Endometrial microvascular endothelial cells (primary cell): Measurements from ENCODE around the gene MIEN1. TPM values are rescaled to one million over a fixed set of nuclear protein-coding genes. Genes with fewer than 3 reads are reported as not detected.
"Not testable (repeated sequence)": the region's sequence is repeated elsewhere in the genome, so short reads cannot be mapped to it uniquely, and the experiment has no call there.

Experiments used
- in situ Hi-C: cut with HindIII; loops from 2 replicates; pipeline ENCODE4 v1.10.0; 2017; ENCODE audit warnings: low sequenced_read_pairs, low pct_unique_long_range_greater_than_20kb; ENCODE audit errors: inconsistent ontology term
- total RNA-seq: library from RNA; depleted of rRNA; stranded (reverse); fragments of >200 nt; gene quantifications from one replicate; pipeline ENCODE4 v1.2.3, GENCODE V29; 2015; ENCODE audit errors: inconsistent ontology term

MIEN1 gene
- total RNA-seq, 1 donor from 2014 or later, result 80.7 TPM

DNA sequence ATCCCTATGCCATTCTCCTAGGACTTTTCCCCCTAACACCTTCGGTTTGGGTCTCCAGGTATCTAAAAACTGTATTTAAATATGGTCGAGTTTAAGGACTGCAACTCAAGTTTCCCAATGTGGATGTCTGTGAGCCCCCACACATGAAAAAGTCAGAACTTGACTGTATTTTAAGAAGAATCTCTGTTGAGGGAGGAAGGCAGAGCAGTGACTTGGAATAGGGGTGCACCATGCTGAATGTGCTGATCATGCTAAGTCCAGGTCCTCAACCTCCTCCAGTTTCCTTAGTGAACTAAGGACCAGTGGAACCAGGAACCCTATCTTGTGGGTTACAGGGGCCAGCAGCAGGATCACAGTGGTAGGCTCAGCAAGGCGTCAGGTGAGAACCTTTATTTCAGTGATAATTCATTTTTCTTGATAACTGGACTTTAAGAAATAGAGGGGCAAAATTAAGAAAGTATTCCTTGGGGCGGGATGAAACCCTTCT lies 26.9 kb upstream of the MIEN1 start:
- in situ Hi-C loops, result no loop called here

DNA sequence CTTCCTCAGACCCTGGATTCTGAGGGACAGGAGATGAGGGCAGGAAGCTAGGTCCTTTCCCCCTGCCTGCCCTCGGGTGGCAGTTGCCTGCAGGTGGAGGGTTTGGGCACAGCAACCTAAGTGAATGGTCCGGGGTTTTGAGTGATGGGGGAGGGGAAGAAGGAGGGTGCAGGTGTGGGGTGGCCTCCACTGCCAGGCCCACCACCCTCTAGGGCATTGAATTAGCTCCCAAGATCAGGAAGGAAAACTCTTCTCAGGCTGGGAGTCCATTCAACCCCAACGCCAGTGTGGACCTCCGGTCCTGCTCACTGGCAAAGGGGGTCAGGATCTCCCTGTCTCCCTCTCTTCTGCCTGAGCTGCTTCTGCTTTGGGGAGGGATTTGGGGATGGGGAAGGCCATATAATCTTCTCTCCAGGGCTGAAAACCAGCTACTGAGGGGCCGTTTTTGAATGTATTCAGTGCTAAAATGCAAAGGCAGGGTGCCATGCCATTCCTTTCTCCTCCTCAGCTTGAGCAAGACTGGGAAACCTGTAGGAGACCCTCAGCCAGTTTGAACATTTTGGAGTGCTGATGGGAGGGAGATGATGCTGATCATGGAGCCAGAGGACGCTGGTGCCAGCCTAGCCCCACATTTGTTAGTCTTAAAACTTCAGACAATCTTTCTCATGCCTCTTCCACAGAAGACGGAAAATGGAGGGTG lies 26.2 kb upstream of the MIEN1 start:
- in situ Hi-C loops, result no loop called here

DNA sequence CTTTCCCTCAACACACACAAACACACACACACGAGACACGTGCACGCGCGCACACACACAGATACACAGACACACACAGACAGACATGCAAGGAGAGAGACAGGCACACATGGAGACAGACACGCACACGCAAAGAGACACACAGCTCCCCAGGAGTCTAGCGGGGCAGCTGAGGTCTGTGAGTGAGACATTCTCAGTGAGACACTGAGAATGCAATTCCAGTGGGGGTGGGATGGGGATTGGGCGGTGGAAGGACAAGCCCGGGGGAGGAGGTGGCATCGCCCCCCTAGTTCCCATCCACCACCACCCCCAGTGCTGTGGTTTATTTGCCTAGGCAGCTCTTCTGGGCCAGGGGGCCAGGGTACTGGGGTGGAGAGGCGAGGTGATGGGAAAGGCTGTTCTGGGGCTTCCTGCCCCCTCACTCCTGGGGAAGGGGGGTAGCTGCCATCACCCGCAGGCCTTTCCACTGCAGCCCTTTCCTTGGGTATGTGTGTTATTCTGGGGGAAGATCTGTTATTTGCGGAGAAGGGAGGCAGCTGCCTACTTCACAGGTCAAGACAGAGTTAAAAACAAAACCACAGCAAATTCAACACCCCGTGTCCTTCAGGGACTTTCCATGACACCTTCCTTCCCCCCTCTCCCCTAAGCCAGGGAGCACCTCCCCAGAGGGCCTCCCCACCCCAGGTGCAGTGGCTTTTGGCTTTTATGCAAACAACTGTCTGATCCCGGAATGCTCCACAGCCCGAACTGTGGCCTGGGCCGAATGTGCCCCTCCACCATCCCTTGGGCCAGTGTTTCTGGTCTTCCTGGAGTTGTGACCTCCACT lies 25.4 kb upstream of the MIEN1 start:
- in situ Hi-C loops, result no loop called here

DNA sequence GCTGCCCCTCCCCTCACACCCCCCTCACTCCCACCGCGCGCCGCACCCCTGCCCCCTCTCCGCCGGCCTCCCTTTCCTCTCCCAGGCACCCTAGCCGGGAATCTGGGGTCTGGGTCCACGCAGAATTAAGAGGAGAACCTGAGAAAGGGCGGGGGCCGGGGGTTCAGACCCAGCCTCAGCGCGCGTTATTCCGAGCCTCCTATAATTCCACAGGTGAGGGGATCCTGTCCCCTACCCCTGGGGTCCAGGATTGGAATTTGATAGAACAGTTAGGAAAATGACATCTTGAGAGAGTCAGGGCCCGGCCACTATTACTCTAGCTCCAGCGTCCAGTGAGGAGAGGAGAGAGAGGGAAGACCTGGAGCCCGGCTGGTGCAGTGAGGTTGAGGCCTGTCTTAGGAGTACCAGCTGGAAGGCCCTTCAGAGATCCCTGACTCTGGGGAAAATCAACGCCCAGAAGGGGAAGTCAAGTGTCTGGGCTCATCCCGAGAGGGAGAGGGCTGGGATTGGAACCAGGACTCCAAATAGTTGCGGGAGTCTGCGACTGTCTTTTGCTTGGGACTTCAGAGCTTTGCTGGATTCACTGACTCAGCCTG lies 24.7 kb upstream of the MIEN1 start:
- in situ Hi-C loops, result no loop called here

DNA sequence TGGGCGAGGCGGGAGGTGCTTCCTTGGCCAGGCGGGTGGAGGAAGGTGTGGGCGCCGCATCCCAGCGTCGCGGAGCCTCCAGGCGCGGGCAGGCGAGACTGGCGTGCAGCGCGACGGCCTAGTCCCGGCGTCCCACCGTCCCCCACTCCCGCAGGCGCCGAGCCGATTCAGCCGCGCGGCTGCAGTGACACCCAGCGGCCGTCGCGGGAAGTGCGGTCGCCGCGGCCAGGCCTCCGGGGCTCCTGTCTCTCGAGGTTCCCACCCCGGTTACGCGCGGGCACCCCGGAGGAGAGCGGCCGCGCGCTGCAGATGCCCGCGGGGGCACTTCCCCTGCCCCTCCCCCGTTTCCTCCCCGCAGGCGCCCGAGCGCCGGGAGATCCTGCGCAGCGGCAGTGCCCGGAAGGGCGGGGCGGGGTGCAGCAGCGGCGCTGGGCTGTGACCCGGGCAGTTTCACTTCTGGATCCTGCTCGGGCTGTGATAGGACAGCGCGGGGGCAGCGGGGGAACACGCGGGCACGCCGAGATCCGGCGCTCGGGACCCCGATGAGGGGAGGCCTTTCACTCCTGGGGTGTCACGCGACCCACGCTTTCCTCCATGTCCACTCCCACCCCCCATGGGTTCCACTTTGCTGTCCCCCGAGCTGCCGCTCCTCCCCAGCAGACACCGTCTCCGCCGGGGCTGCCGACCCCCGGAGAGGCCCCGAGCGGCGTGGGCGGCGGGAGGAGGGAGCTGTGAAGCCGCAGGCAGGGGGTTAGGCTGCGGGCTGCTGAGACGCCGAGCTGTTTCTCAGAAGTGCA lies 24.0 kb upstream of the MIEN1 start:
- in situ Hi-C loops, result no loop called here

DNA sequence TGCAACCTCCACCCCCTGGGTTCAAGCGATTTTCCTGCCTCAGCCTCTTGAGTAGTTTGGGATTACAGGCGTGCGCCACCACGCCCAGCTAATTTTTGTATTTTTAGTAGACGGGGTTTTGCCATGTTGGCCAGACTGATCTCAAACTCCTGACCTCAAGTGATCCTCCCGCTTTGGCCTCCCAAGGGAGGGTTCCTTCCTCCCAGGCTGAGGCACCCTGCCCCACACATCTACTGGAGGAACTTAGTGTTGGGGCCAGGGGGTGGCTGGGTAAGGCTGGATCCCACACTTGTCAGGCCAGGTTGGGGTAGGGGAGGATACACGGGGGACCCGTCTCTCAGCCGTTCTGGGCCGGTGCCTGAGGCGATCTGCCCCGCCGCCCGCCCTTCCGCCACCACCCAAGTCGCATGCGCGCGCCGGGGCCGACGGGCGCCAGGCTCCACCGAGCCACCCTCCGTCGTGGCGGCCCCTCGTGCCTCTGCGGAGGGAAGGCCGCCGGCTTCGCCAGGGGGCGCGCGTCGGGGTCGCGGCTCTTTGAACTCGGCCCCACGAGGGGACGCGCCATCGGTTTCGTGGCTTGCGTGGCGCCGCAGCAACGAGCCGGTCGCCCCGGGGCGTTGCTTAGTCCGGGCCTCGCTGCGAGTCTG lies 23.3 kb upstream of the MIEN1 start:
- in situ Hi-C loops, result no loop called here

DNA sequence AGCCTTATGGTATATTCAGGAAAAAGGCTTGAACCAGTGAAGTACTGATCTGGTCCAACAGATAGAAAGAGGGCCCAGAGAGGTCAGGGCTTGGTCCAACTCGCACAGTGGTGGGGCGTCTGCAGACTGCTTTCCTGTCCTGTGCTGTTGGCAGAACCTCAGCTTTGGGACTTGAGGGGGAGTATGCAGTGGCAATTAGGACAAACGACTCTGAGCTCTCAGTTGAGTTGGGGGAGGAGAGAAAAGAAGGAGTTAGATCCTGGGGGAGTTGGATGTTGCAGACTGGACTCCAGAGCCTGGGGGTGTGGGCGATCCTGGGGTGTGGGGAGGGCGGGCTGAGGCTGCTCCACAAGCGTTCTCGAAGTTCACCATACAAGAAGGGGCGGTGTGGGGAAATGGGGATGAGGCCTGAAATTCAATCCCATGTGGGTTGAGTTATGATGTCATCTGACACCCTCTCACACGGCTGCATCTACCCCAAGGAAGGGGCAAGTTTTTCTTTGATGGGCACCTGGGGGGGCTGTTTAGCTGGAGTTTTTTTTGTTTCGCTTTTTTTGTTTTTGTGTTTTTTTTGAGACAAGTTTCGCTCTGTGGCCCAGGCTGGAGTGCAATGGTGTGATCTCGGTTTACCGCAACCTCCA lies 22.0 kb upstream of the MIEN1 start:
- in situ Hi-C loops, result no loop called here

DNA sequence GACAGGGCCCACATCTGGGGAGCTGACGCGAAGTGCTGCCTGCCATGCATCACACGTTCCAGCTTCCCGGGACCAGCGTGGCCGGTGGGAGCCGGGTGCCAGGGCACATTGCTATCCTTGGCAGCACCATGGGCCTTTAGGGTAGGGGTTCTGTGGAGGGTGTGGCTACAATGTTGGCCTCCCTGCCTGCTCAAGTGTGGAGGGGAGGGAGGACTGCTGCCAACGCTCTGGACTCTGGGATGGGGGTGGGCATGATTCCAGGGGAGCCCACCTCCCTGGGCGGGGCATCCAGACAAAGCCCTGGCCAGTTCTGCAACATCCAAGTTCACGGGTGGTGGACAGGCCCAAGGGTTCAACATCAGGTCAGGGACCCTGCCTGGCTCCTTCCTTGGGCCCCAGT lies 21.3 kb upstream of the MIEN1 start:
- in situ Hi-C loops, result no loop called here

DNA sequence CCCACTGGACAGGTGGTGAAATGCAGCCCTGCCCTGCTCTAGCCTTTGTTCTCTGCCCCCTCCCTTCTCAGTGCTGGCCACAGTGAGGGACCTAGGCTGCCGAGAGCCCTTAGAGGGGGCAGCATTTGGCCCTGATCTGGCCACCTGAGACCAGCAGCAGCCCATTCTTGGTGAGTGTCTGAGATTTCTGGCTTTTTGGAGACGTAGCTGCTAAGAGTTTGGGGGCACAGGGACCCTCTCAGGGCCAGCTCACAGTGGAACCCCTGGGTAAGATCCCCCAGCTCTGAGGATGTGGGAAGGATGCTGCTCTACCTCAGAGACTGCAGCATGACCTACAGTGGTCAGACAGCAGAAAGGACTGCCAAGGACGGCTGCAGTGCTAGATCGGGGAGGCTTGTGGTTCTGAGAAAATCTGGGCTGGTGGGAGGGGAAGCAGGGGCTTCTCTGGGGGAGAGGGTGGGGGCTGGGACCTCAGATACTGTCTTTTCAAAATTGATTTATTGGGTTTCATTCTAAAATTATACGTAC lies 20.7 kb upstream of the MIEN1 start:
- in situ Hi-C loops, result no loop called here

DNA sequence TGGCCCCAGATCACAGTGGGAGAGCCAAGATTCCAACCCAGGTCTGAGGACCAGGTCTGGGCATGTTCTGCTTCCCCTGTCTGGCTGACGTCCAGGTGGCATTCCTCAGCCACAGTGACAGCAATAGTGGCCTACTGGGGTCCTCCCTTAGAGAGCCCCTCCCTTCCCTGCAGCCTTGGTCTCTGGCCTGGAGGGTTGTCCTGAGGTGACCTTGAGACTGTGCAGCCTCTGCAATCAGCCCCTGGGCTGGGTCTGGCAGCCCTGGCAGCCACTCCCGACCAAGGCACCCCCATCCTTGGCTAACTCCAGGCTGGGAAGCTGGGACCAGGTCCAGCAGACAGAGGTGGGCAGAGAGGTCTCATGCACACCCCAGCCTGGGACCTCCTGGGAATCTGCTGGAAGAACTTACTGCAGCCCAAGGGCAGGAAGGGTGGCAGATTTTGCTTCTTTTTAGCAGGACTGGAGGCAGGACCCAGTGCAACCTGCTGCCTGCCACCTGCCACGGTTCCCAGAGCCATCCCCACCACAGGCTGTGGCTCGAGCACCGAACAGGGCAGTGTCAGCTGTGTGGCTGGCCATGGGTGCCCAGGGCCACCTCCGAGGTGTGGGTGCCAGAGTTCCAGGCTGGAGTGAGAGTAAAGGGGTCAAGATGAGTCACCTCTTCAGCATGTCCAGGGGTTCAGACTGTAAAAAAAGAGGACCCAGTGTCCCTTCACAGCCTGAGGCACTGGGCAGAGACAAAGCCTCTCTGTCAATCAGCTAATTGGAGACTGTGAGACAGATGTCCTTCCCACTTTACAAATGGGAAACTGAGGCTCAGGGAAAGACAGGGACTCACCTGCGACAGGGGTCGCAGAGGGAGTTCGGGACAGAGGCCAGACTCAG lies 20.0 kb upstream of the MIEN1 start:
- in situ Hi-C loops, result no loop called here

DNA sequence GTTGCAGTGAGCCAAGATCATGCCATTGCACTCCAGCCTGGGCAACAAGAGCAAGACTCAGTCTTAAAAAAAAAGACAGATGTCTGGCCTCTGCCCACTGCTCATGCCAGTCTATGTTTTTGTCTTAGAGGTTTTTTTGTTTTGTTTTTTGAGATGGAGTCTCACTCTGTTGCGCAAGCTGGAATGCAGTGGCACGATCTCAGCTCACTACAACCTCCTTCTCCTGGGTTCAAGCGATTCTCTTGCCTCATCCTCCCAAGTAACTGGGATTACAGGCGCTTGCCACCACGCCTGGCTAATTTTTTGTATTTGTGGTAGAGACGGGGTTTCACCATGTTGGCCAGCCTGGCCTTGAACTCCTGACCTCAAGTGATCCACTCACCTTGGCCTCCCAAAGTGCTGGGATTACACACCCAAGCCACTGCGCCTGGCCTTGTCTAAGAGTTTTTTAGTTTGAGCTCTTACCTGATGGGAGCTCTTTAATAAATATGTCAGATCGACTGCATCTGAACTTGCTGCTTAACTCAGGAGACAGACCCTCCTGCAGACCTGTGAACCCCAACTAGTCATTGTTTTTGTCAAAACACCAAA lies 18.2 kb upstream of the MIEN1 start:
- in situ Hi-C loops, result not testable (repeated sequence)

DNA sequence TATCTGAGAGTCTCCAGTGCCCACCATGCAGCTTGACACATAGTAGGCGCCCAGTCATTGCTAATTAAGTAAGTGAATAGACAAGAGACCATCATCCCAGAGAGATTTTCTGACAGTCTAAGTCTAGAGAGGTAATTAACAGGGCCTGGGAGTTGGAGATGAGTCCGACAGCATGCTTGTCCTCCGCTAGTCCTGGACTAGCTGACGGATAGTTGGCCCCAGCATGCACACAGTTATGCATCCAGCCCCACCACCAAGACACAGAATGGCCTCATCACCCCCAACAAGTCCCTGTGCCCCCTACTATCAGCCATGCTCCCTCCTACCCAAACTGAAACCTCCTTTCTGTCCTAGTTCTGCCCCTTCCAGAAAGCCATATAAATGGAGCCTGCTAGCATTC lies 17.4 kb upstream of the MIEN1 start:
- in situ Hi-C loops, result no loop called here

DNA sequence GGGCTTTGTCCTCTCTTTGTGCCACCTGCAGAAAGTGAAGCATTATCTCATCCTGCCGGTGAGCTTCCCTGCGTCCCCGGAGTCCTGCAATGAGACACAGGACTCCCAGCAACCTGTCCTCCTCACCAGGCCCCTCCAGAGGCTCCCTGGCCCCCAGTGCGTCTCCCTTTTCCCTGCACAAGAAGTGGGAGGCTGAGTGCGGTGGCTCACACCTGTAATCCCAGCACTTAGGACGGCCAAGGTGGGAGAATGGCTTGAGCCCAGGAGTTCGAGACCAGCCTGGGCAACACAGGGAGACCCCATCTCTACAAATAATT lies 15.8 kb upstream of the MIEN1 start:
- in situ Hi-C loops, result no loop called here

DNA sequence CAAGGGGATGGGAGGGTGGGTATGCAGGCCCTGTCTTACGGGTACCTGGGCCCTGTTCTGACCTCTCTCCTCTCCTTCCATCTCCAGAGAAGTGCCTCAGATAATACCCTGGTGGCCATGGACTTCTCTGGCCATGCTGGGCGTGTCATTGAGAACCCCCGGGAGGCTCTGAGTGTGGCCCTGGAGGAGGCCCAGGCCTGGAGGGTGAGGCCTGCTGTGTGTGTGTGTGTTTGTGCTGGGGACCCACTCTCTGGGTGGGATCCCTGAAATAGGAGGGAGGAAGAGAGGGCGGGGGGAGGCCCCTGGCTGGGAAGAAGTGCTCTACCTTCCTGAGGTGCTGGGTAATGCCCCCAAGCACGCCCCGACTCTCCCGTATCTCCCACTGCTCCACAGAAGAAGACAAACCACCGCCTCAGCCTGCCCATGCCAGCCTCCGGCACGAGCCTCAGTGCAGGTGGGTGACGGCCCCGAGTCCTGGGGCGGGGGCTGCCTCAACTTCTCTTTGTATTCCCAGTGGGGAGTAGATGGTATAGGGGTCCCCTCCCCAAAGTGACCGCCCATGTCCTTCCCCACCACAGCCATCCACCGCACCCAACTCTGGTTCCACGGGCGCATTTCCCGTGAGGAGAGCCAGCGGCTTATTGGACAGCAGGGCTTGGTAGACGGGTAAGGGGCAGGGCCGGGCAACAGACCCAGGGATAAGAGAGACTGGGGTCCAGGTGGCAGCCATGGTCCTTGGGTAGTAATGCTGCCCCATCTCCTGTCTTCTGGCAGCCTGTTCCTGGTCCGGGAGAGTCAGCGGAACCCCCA lies 15.2 kb upstream of the MIEN1 start:
- in situ Hi-C loops, result no loop called here

DNA sequence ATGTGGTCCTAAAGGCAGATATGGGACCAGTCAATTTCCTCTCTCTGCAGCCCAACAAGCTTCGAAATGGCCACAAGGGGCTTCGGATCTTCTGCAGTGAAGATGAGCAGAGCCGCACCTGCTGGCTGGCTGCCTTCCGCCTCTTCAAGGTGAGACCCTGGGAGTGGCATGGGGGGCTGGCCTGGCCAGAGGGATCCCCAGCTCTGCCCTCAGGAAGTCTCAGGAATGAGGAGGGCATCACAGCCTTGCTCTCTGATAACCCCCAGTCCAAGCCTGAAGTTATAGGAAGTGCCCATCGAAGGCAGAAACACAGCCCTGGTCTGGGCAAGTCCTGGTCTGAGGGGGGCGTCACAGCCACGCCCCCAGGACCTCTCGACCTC lies 14.5 kb upstream of the MIEN1 start:
- in situ Hi-C loops, result no loop called here

DNA sequence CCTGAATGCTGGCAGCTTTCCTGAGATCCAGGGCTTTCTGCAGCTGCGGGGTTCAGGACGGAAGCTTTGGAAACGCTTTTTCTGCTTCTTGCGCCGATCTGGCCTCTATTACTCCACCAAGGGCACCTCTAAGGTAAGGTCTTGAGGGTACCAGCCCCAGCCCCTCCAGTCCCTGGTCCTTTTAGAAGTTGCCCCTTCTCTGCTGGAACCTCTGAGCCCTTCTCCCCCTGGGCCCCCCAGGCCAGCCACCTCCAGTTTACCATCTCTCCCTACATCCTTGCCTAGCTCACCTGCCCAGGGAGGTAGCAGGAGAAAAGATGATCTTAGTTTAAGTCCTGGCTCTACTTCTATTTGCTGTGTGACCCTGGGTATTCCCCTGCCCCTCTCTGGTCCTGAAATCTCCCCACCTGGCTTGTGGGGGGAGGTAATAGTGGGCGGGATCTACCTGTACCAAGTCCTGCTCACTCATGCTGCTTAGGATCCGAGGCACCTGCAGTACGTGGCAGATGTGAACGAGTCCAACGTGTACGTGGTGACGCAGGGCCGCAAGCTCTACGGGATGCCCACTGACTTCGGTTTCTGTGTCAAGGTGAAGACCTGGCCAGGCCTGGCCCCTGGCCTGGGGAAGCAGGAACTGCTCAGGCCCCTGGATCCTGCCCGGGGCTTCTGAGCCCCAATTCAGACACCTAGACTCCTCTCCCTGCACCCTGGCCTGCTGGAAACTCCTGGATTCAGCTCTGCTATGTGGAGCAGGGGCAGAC lies 13.9 kb upstream of the MIEN1 start:
- in situ Hi-C loops, result no loop called here
